ENCODE results near the gene CMAS.
A peak's percentile ranks its signal among the peaks of the same experiment; 100 is the strongest.
"Not testable (repeated sequence)": the region's sequence is repeated elsewhere in the genome, so short reads cannot be mapped to it uniquely, and the experiment has no call there.

Gene CMAS

DNA sequence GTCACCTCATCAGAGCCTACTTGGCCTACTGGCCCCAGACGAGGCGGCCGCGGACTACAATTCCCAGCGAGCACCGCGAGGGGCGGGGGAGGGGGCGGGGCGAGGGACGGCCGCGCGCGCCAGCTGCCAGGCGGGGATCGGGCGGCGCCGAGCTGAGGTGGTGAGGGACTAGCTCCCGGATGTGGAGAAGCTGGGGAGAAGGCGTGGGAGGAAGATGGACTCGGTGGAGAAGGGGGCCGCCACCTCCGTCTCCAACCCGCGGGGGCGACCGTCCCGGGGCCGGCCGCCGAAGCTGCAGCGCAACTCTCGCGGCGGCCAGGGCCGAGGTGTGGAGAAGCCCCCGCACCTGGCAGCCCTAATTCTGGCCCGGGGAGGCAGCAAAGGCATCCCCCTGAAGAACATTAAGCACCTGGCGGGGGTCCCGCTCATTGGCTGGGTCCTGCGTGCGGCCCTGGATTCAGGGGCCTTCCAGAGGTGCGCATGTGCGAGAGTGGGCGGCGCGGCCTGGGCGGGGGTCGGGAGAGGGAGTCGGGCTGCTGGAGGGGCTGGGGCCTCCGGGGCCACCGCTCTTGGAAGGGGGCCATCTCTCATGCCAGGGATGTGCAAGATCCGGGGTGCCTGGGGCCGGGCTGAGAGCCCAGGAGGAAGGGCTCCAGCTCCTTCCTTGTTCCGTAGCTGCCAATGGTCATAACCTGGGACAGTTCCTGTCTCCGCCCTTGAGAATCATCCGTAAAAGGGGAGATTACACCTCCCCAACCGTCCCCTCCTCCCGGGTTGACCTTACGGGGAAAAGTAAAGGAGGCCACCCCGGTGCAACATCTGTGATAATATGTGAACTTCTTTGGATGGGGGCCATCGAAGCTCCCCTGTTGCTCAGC is at the start of gene CMAS:
TSS of gene CMAS (plus strand) at position 129 of the 878 bp plus-strand sequence. CDS start at position 215, 86 bp downstream.
- DNase-seq (ENCODE audit: low read depth), result peak; percentile 63

DNA sequence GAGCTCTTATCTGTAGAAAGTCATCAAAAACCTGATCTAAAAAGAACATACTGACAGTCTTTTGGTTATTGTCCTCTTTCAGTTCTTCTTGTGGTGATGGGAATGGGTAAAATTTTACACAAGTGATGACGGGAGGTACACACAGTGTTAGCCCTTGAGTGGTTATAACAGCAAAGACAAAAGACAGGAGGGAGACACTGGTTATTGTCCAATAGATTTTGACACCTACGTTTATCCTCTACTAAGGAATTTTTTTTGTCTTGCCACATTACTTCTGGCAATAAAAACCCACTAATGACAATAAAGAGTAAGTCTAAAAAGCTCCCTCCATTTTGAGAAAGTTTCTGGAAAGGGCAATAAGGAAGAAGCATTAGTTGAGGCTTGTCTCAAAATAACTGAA is 47.7 kb upstream of the CMAS start:
- DNase-seq (ENCODE audit: low read depth), result no peak

DNA sequence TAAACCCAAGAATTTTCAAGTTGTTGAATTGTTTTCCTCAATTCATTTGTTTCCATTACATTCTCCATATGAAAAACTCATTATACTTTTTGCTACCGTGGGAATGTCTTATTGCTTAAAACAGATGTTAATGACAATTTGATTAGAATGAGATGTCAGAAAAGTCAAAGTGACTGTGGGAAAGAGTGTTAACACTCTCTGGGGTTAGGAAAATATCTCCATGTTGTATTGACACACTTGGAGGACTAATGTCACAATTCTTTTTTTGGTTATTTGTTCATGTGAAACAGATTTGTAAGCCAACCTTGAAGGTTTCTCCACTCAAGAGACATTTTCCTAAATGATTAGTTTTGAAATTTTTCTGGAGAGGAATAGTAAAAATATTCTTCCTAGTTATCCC is 47.2 kb upstream of the CMAS start:
- DNase-seq (ENCODE audit: low read depth), result no peak

DNA sequence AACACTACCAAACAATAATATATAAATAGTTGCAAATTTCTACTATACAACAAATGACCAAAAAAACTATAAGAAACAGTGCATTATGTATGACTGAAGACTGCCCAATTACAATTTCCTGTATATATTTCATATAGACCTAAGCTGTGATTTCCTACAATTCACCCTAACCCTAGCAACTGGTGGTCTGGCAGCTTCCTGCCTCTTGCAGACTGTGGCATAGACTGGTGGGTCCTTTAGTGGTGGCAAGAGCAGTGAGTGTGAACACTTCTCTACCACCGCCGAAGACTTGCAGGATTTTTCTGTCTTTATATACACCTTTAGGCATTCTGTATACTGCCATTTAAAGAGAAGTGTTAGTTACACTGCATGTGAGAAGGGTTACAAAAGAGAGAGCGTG is 43.6 kb upstream of the CMAS start:
- DNase-seq (ENCODE audit: low read depth), result no peak

DNA sequence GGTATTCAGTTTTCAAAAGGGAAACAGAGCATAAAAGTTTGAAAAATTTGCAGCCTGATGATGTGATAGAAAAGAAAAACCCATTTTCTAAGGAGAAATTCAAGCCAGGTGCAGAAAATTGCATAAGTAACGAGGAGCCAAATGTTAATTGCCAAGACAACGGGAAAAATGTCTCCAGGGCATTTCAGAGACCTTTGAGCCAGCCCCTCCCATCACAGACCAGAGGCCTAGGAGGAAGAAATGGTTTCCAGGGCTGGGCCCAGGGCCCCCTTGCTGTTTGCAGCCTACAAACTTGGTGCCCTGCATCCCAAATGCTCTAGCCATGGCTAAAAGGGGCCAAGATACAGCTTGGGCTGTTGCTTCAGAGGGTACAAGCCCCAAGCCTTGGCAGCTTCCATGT is 38.2 kb upstream of the CMAS start:
- not testable (repeated sequence) for DNase-seq (ENCODE audit: low read depth)

DNA sequence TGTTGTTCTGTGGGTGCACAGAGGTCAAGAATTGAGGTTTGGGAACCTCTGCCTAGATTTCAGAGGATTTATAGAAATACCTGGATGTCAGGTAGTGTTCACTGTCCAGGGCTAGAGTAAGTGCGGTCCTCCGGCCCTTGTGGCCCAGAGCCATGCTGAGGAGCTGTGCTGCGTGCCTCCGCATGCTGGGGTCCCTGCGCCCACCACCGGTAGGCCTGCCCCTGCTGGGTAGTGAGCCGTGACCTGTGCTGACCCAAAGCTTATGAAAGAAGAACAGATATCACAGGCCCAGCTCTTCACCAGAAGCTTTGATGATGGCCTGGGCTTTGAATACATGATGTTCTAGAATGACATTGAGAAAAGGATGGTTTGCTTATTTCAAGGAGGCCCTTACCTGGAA is 37.8 kb upstream of the CMAS start:
- no peak for DNase-seq (ENCODE audit: low read depth)

DNA sequence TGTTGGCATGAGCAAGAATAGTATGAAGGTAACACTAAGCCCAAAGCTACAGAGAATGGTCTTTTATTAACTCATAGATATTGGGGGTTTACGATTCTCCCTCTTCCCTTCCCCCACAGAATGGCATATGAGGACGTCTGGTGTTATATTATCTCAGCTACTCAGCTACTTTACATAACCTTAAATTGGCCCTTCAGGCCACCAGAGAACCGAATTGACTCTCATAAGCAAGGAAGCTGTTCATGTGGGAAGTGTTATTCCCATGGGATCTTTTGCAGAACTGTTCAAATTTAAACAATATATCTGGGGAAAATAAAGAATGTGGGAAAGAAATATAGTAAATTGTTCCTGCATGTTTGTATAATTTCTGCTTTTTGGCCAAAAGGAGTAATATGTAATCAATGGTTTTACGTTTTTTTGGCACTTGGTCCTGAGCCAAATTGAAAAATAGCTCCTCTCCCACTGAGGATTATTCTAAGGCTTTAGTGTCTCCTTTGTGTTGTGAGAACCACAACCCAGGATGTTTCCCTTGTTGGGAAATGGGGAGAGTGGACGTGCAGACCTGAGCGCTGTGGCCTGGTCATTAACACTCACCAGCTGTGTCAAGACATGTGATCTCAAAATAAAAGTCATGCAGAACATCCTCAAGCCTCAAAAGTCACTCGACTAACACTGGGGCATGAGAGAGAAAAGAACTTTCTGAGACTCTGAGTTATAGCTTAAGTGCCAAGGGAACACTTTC is 31.8 kb upstream of the CMAS start:
- DNase-seq (ENCODE audit: low read depth), result no peak

DNA sequence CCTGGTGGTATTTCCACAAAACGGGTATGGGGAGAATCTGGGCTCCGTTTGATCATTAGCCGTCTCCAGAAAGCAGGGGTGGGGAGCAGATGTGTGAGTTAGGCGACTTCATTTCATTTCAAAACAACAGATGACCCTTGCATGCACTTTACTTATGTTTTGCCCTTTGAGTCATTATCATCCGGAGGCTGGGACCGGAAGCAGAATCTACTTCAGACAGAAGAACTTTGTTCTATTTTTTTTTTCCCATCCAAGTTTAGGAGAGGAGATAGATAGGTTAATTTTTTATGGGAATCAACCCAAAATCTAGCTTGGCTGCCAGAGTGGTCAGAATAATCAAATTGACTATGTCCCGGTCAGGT is 31.3 kb upstream of the CMAS start:
- no peak for DNase-seq (ENCODE audit: low read depth)

DNA sequence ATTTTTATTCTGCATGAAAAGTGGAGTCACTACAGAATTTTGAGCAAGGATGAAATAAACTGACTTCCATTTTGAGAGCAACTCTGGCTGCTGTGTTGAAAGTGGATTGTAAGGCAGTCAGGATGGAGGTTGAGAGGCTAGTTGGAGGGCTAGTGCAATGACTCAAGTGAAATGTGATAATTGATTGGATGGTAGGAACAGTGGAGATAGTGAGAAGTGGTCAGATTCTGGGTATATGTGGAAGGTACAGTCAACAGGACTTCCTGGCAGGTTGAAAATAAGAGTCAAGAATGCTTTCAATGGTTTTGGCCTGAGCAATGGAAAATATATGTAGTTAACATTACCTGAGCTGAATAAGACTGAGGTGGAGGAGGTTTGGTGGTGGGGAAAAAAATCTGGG is 29.0 kb upstream of the CMAS start:
- no peak for DNase-seq (ENCODE audit: low read depth)

DNA sequence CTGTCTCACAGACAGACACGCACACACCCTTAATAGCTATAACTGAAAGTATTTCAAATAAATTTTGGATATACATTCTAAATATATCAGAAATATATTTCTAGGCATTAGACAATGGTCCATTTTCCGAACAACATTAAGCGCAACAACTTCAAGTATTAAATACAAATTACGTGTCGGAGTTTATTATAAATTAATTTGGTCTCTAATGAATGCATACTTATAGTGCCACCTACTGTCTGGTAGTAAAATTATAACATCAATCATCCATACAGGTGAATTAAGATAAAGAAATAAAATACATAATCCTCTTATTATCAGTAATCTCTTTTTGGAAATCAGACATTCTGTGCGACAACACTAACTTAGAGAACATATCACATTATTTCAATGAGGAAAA is 27.2 kb upstream of the CMAS start:
- DNase-seq (ENCODE audit: low read depth), result no peak

DNA sequence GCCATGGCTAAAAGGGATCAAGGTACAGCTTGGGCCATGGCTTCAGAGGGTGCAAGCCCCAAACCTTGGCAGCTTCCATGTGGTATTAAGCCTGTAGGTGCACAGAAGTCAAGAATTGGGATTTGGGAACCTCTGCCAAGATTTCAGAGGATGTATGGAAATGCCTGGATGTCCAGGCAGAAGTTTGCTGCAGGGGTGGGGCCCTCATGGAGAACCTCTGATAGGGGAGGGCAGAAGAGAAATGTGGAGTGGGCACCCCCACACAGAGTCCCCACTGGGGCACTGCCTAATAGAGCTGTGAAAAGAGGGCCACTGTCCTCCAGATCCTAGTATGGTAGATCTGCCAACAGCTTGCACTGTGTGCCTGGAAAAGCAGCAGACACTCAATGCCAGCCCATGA is 22.5 kb upstream of the CMAS start:
- DNase-seq (ENCODE audit: low read depth), result not testable (repeated sequence)

DNA sequence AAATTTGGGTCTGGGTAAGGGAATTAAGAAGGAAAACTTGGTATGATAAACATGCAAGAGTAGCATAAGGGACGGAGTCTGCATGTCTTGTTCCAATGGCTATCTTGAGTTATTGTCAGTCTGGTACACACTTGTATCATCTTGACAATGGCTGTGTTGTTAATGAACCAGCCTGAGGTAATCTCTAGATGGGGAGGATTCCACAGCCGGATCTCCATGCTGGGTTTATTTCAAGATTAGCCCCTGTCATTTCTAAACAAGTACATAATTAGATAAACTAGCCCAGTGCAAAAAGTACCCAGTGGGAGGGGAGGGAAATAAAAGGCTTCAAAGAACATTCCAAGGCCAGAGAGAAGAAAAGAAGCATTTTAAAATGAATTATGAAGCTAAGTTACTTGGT is 16.5 kb upstream of the CMAS start:
- DNase-seq (ENCODE audit: low read depth), result no peak

DNA sequence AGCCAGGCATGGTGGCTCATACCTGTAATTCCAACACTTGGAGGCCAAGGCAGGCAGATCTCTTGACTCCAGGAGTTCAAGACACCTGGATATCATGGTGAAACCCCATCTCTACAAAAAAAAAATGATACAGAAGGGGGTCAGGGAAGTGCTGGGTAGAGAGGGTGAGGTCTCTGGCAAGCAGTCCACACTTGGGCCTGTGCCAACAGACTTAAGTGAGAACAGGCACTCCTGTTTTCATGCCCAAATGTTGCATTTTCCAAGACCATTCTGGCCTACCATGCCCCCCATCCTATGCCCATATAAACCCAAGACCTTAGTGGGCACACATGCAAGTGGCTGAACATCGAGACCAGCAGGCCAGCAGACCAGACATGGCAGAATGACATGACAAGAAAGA is 16.0 kb upstream of the CMAS start:
- no peak for DNase-seq (ENCODE audit: low read depth)

DNA sequence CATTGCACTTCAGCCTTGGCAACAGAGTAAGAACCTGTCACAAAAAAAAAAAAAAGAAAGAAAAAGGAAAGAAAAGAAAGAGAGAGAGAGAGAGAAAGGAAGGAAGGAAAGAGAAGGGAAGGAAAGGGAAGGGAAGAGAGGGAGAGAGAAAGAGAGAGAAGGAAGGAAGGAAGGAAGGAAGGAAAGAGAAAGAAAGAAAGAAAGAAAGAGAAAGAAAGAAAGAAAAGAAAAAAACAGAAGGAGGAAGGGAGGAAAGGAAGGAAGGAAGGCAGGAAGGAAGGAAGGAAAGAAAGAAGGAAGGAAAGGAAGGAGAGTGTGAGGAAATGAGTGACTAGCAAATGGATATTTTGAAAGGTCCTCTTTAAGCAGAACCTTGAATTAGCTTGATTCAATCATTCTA is 13.3 kb upstream of the CMAS start:
- DNase-seq (ENCODE audit: low read depth), result no peak

DNA sequence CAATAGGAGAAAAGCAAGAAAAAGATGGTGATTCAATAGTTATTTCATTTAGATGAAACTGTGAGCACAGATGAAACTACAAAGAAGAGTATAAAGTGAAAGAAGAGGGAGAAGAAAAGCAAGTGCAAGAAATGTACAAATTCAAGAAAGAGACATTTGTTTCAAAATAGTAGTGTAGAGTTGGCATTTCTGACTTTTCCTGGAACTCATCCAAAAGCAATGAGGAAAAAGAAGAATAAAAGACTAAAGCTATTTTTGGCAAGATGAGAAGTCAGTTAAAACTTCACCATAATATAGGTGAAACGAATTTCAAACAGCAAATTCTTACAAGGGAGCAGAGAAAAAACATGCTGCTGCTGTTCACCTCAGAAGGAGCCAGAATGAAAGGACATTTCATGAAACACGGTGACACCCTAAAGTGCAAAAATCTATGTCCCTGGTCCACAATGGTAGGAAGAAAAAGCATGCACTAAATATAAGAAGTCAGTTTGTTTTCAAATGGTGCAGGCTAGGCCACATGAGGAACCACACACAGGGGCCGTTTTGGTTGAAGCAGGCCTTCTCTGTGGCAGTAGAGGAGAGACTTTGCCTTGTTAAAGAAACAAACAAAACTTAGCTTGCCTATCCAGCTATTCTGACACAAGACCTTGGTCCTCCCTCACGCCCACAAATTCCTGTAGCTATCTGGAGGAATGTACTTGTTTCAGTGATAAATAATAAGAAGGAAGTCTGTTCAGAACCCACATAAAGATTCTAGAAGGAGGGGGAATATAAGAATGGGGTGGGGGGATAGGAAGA is 11.1 kb upstream of the CMAS start:
- DNase-seq (ENCODE audit: low read depth), result no peak

DNA sequence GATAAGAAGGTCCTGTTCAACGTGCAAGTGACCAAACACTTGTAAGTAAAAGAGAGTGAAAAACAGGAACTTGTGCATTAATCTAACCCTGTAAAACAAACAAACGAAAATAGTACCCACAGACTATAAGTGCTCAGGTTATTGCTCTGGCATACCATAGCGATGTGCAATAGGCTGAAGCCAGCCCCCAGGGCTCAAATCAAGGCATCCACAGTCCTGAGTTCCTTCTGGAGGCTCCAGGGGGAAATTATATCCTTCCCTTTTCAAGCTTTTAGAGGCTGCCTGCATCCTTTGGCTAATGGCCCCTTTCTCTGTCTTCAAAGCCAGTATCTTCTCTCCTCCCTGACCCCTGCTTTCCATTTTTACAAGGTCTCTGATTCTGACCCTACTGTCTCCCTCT is 8.1 kb upstream of the CMAS start:
- DNase-seq (ENCODE audit: low read depth), result no peak

DNA sequence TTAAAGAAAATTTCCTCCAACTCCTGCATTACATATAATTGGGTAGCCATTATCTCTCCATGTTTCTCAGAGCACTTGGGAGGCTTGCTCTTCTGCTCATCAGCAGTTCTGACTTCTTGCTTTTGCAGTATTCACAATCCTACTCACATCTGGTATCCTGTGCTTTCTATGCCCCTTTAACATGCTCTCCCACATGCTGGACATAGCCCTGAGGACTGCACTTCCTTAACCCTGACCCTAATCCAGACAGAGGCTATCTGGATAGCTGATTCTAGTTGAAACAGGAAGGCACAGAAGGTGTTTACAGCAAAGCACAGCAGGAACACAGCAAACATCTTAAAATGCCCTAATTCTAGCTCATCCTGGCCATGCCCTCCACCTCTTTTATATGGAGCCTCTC is 7.3 kb upstream of the CMAS start:
- no peak for DNase-seq (ENCODE audit: low read depth)

DNA sequence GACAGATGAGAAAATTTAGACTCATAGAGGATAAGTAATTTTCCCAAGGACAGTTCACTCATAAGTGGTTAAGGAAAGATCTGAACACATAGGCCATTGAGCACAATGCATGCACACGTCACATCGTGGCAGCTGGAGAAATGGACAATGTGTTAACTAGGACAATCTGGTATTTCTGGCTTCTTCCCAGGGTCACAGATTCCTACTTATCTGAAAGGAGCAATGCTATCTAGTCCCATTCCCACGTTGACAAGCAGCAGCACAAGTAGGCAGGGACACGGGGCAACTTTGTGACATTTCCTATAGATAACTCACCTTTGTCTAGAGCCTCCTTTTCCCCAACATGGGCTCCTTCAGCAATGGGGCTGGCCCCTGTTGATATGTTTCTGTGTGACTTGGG is 6.7 kb upstream of the CMAS start:
- no peak for DNase-seq (ENCODE audit: low read depth)

DNA sequence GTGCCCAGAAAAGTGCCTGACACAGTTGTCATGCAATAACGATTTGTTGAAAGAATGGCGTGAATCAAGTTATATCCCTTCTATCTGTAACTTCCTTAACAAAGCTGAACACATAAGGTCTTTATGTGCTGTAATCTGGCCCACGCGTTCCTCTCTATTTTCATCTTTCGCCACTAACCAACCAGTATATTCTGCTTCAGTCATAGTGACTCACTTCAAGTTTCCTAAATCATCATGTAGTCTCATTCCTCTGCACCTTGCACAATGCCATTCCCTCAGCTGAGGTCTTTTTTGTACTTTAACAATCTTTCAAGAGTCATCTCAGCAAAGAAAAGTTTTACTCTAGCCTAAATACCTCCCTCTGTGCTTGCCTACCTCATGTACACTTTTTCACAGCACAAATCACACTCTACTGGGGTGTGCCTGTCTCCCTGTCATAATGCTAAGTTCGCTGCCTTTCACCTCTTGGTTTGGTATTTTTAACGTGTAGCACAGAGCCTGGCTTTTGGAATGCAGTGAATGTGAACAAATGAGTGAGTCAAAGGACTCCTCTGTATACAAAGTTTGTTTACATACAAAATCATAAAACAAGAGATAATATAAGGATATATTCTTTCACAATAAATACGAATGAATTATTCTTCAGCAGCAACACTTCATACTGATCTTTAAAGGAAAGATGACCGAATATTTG is 2.9 kb upstream of the CMAS start:
- no peak for DNase-seq (ENCODE audit: low read depth)

DNA sequence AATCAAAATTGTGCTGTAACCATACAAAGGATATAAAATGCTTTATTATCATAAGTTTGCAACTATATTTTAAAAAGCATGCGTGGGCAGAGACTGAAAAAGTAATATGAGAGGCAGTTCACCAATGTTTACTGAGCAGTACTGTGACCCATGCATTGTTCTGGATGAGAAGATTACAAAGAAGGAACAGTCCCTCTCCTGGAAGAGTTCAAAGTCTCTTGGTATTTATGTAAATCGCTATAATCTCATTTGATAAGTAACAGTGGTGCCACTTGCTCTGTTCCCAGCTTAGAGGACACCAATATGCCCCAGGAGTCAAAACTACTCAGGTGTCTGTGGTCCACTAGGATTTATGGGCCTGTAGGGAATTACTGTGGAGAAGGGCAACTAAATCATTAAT is 2.1 kb upstream of the CMAS start:
- no peak for DNase-seq (ENCODE audit: low read depth)

DNA sequence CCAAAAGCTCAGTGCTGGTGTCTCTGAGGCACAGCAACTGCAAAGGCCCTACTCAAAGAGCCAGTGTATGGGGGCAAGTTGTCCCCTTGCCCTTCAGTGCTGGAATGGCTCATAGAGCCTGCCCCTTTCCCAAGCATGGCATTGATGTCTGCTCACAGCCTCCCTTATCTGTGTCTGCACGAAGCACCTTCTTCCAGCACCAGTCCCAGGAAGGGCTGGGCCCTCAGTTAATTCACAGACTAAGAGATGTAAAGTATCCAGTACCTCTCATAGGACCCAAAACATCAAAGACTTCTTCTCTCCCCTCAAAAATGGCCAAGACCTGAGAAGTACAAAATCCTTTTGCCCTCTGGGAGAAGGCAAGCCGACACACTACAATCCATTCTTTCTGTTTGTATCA is 1.6 kb upstream of the CMAS start:
- no peak for DNase-seq (ENCODE audit: low read depth)

DNA sequence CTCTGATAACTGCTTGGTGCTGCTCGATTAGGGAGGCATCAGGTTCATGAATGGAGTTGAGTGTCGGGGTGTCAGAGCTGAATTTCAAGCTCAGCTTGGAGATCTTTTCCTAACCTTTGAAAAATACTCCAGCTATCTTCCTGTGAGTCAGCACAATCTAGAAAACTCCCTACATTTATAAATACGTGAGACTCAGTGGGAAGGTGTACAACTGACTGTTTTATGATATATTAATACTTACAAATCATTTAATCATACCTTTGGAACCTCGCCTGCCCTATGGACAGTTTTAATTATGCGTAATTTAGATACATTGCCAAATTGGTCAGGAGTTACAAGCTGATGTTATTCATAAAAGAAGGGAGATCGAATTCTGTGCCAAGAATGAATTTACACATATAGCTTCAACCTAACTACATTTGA is 961 bp downstream of the CMAS start:
- DNase-seq (ENCODE audit: low read depth), result no peak
